H1 (cell line): ENCODE data around the gene MBD5. TPM values are rescaled to one million over a fixed set of nuclear protein-coding genes. Genes with fewer than 3 reads are reported as not detected.

Source experiments
- CTCF ChIA-PET: fragments of 300-600 bp; sonication (Branson Sonifier 250); formaldehyde crosslinking; loops from one replicate; lab custom pipeline; 2021; ENCODE audit not compliant: partially characterized antibody; lab: Charles Lee
- POLR2A ChIA-PET: fragments of 300-600 bp; sonication (Branson Sonifier 250); formaldehyde crosslinking; loops from one replicate; lab custom pipeline; 2021; ENCODE audit warnings: inconsistent platforms; ENCODE audit not compliant: partially characterized antibody; lab: Charles Lee
- DNase-seq, 2 experiments: peaks; one replicate each; pipeline versions ENCODE4 v3.0.0 to v3.0.0-alpha.2; 2010 to 2022; ENCODE audit warnings: low spot score in 2 of 2, low read depth in 1 of 2, mixed read lengths in 1 of 2
- FAIRE-seq: peaks from 2 replicates; lab custom pipeline; 2011; peaks lifted over from hg19 to GRCh38; lab: Jason Lieb, UNC
- H2AFZ ChIP-seq: 2 replicates; pipeline ENCODE4 v1.8.1; 2012; ENCODE audit warnings: low read length, inconsistent platforms
- H2AK5ac ChIP-seq: 2 replicates; pipeline ENCODE4 v1.6.1; 2013; ENCODE audit warnings: low read depth, low read length
- H2BK120ac ChIP-seq: replicated peaks from 2 replicates; pipeline ENCODE3; 2013; ENCODE audit warnings: low read depth, low read length, inconsistent platforms
- H2BK12ac ChIP-seq: 2 replicates; pipeline ENCODE4 v1.6.1; 2013; ENCODE audit warnings: low read depth, low read length
- H2BK15ac ChIP-seq: 2 replicates; pipeline ENCODE4 v1.6.1; 2013; ENCODE audit warnings: low read length
- H2BK20ac ChIP-seq: 2 replicates; pipeline ENCODE4 v1.6.1; 2013; ENCODE audit warnings: low read length
- H2BK5ac ChIP-seq: 2 replicates; pipeline ENCODE4 v1.6.1; 2013; ENCODE audit warnings: low read depth, low read length
- H3K14ac ChIP-seq: 2 replicates; pipeline ENCODE4 v1.6.1; 2013; ENCODE audit warnings: inconsistent platforms; ENCODE audit not compliant: insufficient read length
- H3K18ac ChIP-seq: 2 replicates; pipeline ENCODE4 v1.6.1; 2013; ENCODE audit warnings: low read length; ENCODE audit errors: extremely low read depth
- H3K23ac ChIP-seq: 2 replicates; pipeline ENCODE4 v1.6.1; 2013; ENCODE audit warnings: inconsistent platforms; ENCODE audit not compliant: insufficient read length
- H3K23me2 ChIP-seq: 2 replicates; pipeline ENCODE4 v1.6.1; 2013; ENCODE audit warnings: low read depth, low read length
- H3K27ac ChIP-seq: 2 replicates; pipeline ENCODE4 v1.6.1; 2011; ENCODE audit warnings: low read depth, low read length, inconsistent platforms
- H3K27me3 ChIP-seq, 4 experiments: replicated peaks in 1 of 4; 1 replicate in 1 of 4; 2 replicates in 3 of 4; pipeline versions ENCODE4 v1.6.1 to v1.8.1; 2011 to 2013; ENCODE audit warnings: low read length in 3 of 4, mild to moderate bottlenecking in 3 of 4, inconsistent platforms in 2 of 4, mixed read lengths in 2 of 4, moderate library complexity in 1 of 4; ENCODE audit not compliant: control insufficient read depth in 3 of 4, insufficient read depth in 3 of 4; ENCODE audit errors: extremely low read depth in 1 of 4
- H3K36me3 ChIP-seq, 4 experiments: 2 replicates each; pipeline versions ENCODE4 v1.6.1 to v1.8.1; 2011 to 2013; ENCODE audit warnings: mild to moderate bottlenecking in 4 of 4, low read length in 3 of 4, moderate library complexity in 2 of 4, control low read depth in 1 of 4, inconsistent platforms in 1 of 4; ENCODE audit not compliant: insufficient read depth in 4 of 4, control insufficient read depth in 2 of 4
- H3K4ac ChIP-seq: replicated peaks from 2 replicates; pipeline ENCODE3; 2013; ENCODE audit warnings: low read length, low read depth, mixed read lengths, inconsistent platforms; ENCODE audit not compliant: insufficient read length
- H3K4me1 ChIP-seq, 4 experiments: replicated peaks in 1 of 4; 1 replicate in 1 of 4; 2 replicates in 3 of 4; pipeline versions ENCODE4 v1.6.1 to v1.8.1; 2011 to 2013; ENCODE audit warnings: low read length in 3 of 4, inconsistent platforms in 2 of 4, mixed read lengths in 1 of 4; ENCODE audit not compliant: insufficient read depth in 4 of 4, control insufficient read depth in 3 of 4
- H3K4me2 ChIP-seq, 2 experiments: 2 replicates each; pipeline versions ENCODE4 v1.6.1 to v1.8.1; 2011 to 2013; ENCODE audit warnings: low read depth in 2 of 2, low read length in 2 of 2, control low read depth in 1 of 2, inconsistent platforms in 1 of 2, mild to moderate bottlenecking in 1 of 2; ENCODE audit not compliant: insufficient read depth in 1 of 2
- H3K4me3 ChIP-seq, 4 experiments: fragments of 200-600, 300-600 bp in 1 of 4; sonication (generic), shearing (Covaris generic), sonication (Bioruptor Twin) in 1 of 4; 2 replicates each; pipeline versions ENCODE4 v1.5.1 to v1.8.1; 2011 to 2016; ENCODE audit warnings: low read length in 4 of 4, low read depth in 3 of 4, control low read depth in 2 of 4, inconsistent platforms in 2 of 4, mild to moderate bottlenecking in 2 of 4, mixed read lengths in 1 of 4, moderate library complexity in 1 of 4; ENCODE audit not compliant: insufficient read depth in 2 of 4; ENCODE audit errors: extremely low read depth in 1 of 4
- H3K56ac ChIP-seq: replicated peaks from 2 replicates; pipeline ENCODE3; 2013; ENCODE audit warnings: low read depth, mild to moderate bottlenecking, mixed read lengths, low read length, inconsistent platforms; ENCODE audit not compliant: insufficient read length
- H3K79me1 ChIP-seq: 2 replicates; pipeline ENCODE4 v1.6.1; 2013; ENCODE audit warnings: low read depth, low read length, control low read depth
- H3K79me2 ChIP-seq, 2 experiments: 2 replicates each; pipeline versions ENCODE4 v1.6.1 to v1.8.1; 2012 to 2013; ENCODE audit warnings: low read length in 2 of 2, mild to moderate bottlenecking in 2 of 2, inconsistent platforms in 1 of 2; ENCODE audit not compliant: insufficient read depth in 2 of 2, control insufficient read depth in 1 of 2
- H3K9ac ChIP-seq, 4 experiments: replicated peaks in 1 of 4; 1 replicate in 1 of 4; 2 replicates in 3 of 4; pipeline versions ENCODE4 v1.6.1 to v1.8.1; 2011 to 2013; ENCODE audit warnings: low read depth in 3 of 4, low read length in 3 of 4, control low read depth in 2 of 4, mild to moderate bottlenecking in 2 of 4, moderate library complexity in 2 of 4, inconsistent platforms in 1 of 4; ENCODE audit errors: extremely low read depth in 1 of 4
- H3K9me3 ChIP-seq, 2 experiments: 2 replicates each; pipeline versions ENCODE4 v1.6.1 to v1.8.1; 2012 to 2013; ENCODE audit warnings: mild to moderate bottlenecking in 2 of 2, moderate library complexity in 2 of 2, control low read depth in 1 of 2, inconsistent platforms in 1 of 2, low read depth in 1 of 2, low read length in 1 of 2, mixed read lengths in 1 of 2; ENCODE audit not compliant: insufficient read depth in 2 of 2
- H4K20me1 ChIP-seq, 2 experiments: replicated peaks in 1 of 2; 2 replicates each; pipeline versions ENCODE3 to v1.8.1; 2011 to 2013; ENCODE audit warnings: inconsistent platforms in 2 of 2, low read length in 2 of 2, mild to moderate bottlenecking in 1 of 2; ENCODE audit not compliant: insufficient read depth in 2 of 2, control insufficient read depth in 1 of 2
- H4K5ac ChIP-seq: 2 replicates; pipeline ENCODE4 v1.6.1; 2013; ENCODE audit warnings: low read length, low read depth, mixed read lengths, inconsistent platforms; ENCODE audit not compliant: insufficient read length
- H4K8ac ChIP-seq: 2 replicates; pipeline ENCODE4 v1.8.0; 2013; ENCODE audit warnings: mild to moderate bottlenecking, moderate library complexity, low read length, inconsistent platforms; ENCODE audit not compliant: insufficient read depth; ENCODE audit errors: extremely low read depth
- H4K91ac ChIP-seq: replicated peaks from 2 replicates; pipeline ENCODE3; 2013; ENCODE audit warnings: low read length, mixed read lengths, inconsistent platforms; ENCODE audit not compliant: insufficient read length
- SP1 ChIP-seq: IDR thresholded peaks from 2 replicates; pipeline ENCODE4 v1.6.1; 2011; ENCODE audit warnings: low read depth, low read length
- WGBS, 2 experiments: shearing (Covaris generic) in 1 of 2; methylation state at CpG; one replicate each; pipeline versions ENCODE4 v1.1.6 to v1.1.7; 2013 to 2015; ENCODE audit warnings: low lambda C conversion rate in 2 of 2, mixed read lengths in 2 of 2, inconsistent platforms in 1 of 2, low coverage in 1 of 2, missing lambda C conversion rate in 1 of 2; ENCODE audit not compliant: insufficient replicate concordance in 2 of 2, insufficient coverage in 1 of 2, insufficient read length in 1 of 2; ENCODE audit errors: extremely low coverage in 1 of 2, missing lambda C conversion rate in 1 of 2; 5-methylcytosine and 5-hydroxymethylcytosine counted together
- polyA plus RNA-seq, 7 experiments: library from polyadenylated mRNA; depleted of rRNA in 3 of 7; stranded (reverse) in 5 of 7; unstranded in 2 of 7; fragments of >200 nt in 5 of 7; fragments of 200-250 nt in 2 of 7; gene quantifications; 1 replicate in 5 of 7; 2 replicates in 1 of 7; 4 replicates in 1 of 7; pipeline versions ENCODE4 v1.2.1 to v1.2.3, GENCODE V29; 2011 to 2013; ENCODE audit warnings: missing spikeins in 2 of 7, mixed read lengths in 2 of 7
- total RNA-seq: library from RNA; stranded (reverse); fragmentation: NEBNext Ultra II Directional; extraction: Animal tissue kit (Norgen Biotek cat#: 25700); gene quantifications from 2 replicates; pipeline ENCODE4 v1.2.1, GENCODE V29; 2021

MBD5 gene
- total and polyA plus RNA-seq, 2 of the 8 experiments (the other 6 are each of a cell fraction or from before 2014, with no cell fraction given) = 9.7 to 29.4 TPM

GRCh38 chr2:148483665-148484064, 462.8 kb downstream of the MBD5 start:
- Histone ChIP-seq H4K8ac (no peak overlapping the region), H3K36me3 (no peaks in the 10 kb centered on the region), H3K4me1 (peaks cover 0 to 2% (median 1%) of the 10 kb centered on the region in 4 experiments; a peak in 2 of 7 replicates), H2BK12ac (no peak overlapping the region), H2AK5ac (no peak overlapping the region), H3K27ac (no peak overlapping the region), H3K23me2 (no peaks in the 10 kb centered on the region; the same call in 1 of the 2 replicates), H3K79me1 (no peaks in the 10 kb centered on the region), H3K9me3 (no peaks in the 10 kb centered on the region), H2AFZ (no peak overlapping the region), H2BK120ac (no peak overlapping the region), H4K91ac (no peak overlapping the region), H3K18ac (no peak overlapping the region), H3K56ac (no peak overlapping the region), H3K23ac (no peak overlapping the region), H3K4me3 (no peak overlapping the region), H2BK15ac (no peak overlapping the region), H2BK5ac (no peak overlapping the region), H3K4me2 (no peak overlapping the region), H3K79me2 (no peaks in the 10 kb centered on the region), H3K4ac (no peak overlapping the region), H3K9ac (no peak overlapping the region), H4K20me1 (no peaks in the 10 kb centered on the region), H3K27me3 (no peaks in the 10 kb centered on the region), H2BK20ac (no peak overlapping the region), H4K5ac (no peak overlapping the region), H3K14ac (no peak overlapping the region)
- no peak for FAIRE-seq
- 91% methylated on average over 4 of the region's 4 CpGs; no CpG with 5 or more reads in 1 of the 2 experiments for WGBS, 2 experiments
- ChIA-PET CTCF (no interaction called here), POLR2A (interaction anchor here (1.5 kb wide), 1 partner anchor 26 kb away, joined by 4 read pairs; no protein-coding TSS in a partner anchor)
- DNase-seq = no peak
- no peak for TF ChIP-seq SP1
